Left lobe of liver (tissue), 2 donors: Measurements from ENCODE around the gene DOCK11. TPM values are rescaled to one million over a fixed set of nuclear protein-coding genes. Genes with fewer than 3 reads are reported as not detected.
"Not testable (repeated sequence)": the region's sequence is repeated elsewhere in the genome, so short reads cannot be mapped to it uniquely, and the experiment has no call there.

Source experiments
- ATAC-seq: fragments of 200-7000 bp; cut with Tn5 transposase; one replicate; pipeline ENCODE4 v1.9.1; 2020; ENCODE audit warnings: mild to moderate bottlenecking, moderate library complexity
- DNase-seq: peaks from one replicate; pipeline ENCODE4 v3.0.0-alpha.2; 2020; ENCODE audit warnings: low spot score
- total RNA-seq: library from RNA; stranded (reverse); gene quantifications from one replicate; pipeline ENCODE4 v1.2.1, GENCODE V29; 2021
- donor health status: DM: no; HTN: no; CAD: no; lungs with moderate emphysema.
- donor health status: DM: no; HTN: yes; CAD: no.

The DOCK11 gene
- total RNA-seq, 1 donor from 2014 or later = 2.1 TPM

DNA sequence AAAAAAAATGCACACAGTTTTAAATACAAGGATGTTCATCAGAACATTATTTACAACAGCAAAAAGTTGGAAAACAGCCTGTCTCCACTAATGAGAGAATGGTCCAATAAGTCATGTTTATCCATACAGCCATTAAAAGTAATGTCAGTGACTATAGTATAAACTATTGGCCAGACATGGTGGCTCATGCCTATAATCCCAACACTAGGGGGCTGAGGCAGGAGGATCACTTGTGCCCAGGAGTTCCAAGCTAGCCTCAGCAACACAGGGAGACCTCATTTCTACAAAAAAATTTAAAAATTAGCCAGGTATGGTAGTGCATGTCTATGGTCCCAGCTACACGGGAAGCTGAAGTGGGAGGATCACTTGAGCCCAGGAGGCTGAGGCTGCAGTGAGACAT is 183.7 kb downstream of the DOCK11 start:
- no peak for DNase-seq
- no peak for ATAC-seq

DNA sequence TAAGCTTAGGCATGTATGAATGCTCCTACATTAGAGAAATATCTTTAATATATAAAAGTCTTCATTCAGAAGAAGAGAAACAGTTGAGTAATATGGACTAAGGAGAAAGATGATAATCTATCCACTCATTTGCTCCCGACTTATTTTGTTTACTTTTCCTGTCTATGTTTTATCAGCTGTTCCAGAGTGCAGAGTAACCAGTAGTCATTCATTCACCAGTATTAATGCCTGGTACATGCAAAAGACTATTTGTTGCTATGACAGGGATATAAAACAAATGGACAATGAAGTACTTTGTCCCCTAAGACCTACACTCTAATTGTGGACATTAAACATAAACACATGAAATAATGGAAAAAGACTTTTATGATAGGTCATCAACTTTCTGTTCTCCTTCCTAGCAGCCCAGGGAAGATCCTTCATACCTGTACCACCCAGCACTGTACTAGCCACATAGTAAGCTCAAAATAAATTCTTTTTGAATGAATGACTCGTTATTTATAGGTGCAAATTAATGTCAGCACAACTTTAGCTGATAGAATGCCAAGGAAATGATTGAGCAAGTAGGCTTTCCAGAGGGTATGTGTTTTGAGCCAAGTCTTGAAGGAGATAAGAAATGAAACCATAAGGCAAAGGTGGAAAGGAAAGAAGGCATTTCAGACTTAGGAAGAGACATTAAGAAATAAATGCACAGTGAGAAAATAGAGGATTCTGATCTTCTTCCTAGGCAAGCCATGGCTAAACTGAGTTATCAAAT is 186.8 kb downstream of the DOCK11 start:
- DNase-seq (no peak), ATAC-seq (peak; percentile 66)

DNA sequence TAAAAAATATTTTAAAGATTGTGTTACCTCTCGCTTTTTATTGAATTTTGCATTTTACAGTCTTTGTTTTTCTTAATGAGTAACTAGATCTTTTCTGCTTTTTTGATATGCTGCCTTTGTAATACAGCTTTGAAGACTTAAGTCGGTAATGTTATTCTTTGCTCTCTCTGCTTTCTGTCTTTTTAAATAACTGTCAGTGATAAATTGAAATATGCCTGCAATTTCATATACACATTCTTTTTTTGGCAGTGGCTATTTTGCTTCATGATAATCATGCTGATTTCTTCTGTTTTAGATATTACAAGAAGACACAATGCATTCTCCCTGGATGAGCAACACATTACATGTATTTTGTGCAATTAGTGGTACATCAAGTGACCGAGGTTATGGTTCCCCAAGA is 189.8 kb downstream of the DOCK11 start:
- DNase-seq (no peak), ATAC-seq (no peak)

DNA sequence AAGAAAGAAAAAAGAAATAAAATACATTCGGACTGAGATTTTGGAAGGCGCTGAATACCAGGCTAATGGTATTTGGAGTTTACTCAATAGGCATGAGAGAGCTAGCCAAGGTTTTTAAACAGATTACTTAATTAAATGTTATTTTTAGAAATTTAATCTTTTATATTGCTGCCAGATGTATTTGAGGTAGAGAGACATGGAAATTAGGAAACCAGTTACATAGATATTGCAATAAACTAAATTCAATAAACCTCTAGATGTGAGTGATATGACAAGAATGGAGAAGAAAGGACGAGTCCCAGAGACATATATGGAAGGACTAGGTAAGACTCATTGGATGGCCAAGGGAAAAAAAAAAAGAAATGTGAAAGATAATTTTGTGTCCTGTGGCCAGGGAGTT is 193.3 kb downstream of the DOCK11 start:
- ATAC-seq = no peak
- no peak for DNase-seq

DNA sequence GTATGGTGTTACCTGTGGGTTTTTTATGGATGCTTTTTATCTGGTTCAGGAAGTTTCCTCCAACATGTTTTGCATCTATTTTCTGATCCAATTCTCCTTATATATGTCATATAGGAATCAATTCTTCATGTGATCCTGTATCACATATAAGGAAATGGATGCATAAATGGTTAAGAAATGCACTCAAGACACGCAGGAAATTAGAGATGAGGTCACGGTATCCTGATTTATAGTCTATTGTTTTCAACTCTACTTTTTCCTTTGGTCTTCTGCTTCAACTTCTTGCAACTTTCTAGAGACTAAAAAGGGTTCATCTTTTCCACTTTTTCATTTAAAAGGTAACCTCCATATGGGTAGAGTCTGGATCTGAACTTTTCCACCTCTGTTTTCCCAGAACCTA is 198.2 kb downstream of the DOCK11 start:
- no peak for DNase-seq
- ATAC-seq = no peak

DNA sequence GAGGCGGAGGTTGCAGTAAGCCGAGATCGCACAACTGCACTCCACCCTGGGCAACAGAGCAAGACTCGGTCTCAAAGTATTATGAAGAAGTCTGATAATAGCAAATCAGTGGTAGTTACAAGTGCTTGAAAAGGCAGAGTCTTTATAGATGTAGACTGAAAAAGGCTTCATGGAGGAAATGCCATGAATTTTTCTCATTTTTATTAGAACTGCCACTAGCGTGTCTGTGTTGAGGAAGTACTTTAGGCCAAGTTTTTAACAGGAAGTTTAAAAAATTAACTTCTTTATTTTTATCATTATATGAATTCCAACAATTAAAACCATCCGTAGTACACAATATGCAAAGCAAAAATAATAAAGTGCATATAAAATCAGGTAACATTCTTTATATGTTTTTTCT is 199.0 kb downstream of the DOCK11 start:
- ATAC-seq = no peak

DNA sequence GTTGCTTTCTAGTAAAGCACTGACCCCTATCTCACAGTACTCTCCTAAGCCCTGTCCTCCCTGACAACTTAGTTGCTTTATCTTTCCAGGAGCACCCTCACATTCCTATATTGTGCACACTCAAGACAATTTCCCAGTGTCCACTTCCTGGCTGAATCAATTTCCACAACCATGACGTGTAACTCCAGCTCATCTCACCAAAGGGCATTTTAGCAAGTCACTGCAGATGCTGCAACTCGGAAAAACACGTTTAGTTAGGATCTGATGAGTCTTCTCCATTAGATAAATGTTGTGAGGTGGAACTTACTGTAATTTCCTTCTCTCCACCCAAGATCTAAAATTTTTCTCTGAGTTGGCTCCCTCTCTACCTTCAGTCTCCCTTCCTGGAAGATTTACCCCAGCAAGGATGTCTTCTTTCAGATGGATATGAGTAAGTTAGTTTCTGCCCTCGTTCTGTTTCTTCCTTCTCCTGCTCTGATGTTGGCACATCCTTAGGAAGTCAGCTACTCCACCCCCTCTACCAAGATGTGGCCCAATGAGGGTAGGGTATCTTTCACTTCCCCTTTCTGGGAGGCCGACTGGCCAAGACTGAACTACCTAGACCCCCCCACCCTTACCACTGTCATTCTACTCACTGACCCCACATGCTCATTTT is 203.0 kb downstream of the DOCK11 start:
- ATAC-seq = no peak
- no peak for DNase-seq

More for the DNA sequence above, 199.0 kb downstream of the DOCK11 start:
- no peak for DNase-seq

DNA sequence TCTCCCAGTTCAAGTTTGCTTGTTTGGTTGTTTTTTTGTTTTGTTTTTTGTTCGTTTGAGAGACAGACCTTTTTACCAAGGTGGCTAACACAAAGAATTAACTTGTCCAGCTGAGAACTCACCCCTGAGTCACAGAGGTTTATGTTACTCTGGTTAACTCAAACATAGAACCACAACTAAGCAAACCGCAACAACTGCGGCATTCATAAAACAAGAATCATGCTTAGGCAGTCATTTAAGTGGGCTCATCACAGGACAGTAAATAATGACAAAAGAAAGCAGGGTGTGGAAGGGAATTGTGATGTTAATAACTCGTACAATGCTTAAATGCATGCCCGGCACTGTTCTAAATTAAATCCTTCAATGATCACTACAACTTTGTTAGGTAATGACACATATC is 207.1 kb downstream of the DOCK11 start:
- ATAC-seq (no peak), DNase-seq (no peak)

DNA sequence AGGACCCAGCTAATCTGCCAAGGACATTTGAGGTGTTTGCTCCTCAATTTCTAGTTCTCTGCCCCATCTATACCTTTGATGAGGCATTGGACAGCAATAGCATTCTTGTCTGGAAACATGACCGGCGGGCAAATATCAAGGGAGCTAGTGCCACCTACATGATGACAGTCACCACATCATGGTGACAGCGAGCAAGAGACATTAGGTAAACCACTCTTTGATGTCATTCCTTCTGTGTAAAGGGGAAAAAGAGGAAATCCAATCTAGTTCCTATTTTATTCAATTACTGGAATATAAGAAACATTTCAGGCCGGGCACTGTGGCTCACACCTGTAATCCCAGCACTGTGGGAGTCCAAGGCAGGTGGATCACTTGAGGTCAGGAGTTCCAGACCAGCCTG is 211.1 kb downstream of the DOCK11 start:
- no peak for DNase-seq
- no peak for ATAC-seq

DNA sequence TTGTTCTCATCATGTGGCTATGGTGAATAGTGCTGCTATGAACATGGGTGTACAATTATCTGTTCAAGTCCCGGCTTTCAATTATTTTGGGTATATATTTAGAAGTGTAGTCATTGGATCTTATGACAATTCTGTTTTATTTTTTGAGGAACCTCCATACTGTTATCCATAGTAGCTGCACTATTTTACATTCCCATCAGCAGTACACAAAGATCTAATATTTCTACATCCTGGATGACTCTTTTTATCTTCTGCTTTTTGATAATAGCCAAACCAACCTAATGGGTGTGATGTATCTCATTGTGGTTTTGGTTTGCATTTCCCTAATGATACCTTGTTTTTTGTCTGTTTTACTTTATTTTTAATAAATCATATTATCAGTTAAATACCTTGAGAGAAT is 218.9 kb downstream of the DOCK11 start:
- no peak for DNase-seq
- no peak for ATAC-seq

DNA sequence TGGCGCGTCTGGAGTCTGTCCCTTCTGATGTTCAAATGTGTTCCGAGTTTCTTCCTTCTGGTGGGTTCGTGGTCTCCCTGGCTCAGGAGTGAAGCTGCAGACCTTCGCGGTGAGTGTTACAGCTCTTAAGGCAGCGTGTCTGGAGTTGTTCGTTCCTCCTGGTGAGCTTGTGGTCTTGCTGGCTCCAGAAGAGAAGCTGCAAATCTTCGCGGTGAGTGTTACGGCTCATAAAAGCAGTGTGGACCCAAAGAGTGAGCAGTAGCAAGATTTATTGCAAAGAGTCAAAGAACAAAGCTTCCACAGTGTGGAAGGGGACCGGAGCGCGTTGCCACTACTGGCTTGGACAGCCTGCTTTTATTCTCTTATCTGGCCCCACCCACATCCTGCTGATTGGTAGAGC is 220.3 kb downstream of the DOCK11 start:
- DNase-seq, ATAC-seq: not testable (repeated sequence)

DNA sequence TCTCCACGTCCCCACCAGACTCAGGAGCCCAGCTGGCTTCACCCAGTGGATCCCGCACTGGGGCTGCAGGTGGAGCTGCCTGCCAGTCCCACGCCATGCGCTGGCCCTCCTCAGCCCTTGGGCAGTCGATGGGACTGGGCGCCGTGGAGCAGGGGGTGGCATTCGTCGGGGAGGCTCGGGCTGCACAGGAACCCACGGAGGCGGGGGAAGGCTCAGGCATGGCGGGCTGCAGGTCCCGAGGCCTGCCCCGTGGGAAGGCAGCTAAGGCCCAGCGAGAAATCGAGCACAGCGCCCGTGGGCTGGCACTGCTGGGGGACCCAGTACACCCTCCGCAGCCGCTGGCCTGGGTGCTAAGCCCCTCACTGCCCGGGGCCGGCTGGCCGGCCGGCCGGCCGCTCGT is 221.2 kb downstream of the DOCK11 start:
- not testable (repeated sequence) for DNase-seq, ATAC-seq

DNA sequence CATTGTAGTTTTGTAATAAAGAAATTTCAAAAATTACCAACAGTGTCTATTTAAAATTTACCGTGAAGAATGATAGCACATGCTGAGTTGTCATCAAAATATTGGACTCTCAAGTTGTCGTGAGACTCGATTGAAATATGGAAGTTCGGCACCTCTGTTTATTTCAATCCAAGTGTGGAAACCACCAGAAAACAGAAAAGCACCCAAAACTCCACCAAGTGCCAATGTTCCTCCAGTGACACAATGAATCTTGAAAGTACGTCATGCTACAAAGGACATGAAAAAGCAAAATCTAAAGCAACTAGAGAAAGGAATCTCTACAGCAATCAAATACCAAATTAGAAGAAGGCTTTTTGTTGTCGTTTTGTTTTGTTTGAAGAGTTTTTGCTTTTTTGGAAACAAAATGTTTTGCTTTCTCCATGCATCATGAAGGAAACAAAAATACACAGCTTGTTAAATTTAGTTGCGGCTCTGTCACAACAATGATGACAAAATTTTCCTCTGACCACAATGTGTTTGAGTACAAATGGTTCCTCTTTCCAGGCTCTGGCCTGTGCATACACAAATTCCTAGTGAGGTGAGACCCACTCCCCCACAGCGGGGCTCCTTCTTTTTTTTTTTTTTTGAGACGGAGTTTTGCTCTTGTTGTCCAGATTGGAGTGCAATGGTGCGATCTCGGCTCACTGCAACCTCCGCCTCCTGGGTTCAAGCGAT is 222.2 kb downstream of the DOCK11 start:
- ATAC-seq (no peak), DNase-seq (no peak)

DNA sequence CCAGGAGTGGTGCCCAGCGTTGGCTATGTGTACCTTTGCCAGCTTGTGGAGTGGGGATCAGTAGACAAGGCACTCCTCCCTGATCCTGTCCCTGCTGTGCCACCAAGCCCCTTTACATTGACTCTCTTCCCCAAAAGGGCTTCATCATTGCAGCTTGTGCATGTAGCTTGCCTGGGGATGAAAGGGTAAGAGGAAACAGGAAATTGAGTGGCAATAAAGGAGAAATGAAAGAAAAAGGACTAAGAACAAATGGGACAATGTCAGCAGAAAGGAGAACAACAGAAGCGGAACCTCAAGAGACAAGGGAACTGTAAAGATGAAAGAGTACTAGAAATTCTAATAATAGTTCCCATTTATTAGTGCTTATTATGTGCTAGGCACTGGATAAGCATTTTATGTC is 223.1 kb downstream of the DOCK11 start:
- DNase-seq (no peak), ATAC-seq (no peak)

DNA sequence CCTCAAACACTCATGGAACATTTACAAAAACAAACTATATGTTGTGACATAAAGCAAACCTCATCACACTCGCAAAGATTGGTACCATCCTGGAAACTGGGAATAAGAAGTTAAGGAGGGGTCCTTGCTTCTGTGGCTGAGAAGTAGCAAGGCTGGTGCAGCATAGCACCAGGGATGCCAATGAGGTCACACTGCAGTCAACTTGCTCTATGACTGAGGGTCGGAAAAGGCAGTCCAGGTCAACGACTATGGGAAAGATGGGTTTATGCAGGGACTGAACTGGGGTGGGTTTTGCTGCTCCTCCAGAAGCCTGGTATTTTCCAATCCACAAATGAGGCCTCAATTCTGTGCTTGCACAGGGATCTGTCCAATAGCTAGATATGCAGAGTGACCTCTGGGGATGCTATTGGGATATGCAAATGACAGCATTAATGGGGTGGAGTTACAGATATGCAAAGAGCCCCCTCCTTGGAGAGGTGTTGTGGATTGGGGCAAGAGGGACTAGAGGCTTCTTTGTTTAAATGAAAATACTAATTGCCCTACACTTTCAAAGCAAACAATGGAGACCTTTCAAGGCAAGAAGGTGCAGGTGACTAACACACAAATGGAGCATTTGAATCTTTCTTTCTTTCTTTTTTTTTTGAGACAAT is 224.6 kb downstream of the DOCK11 start:
- no peak for ATAC-seq
- DNase-seq = no peak

DNA sequence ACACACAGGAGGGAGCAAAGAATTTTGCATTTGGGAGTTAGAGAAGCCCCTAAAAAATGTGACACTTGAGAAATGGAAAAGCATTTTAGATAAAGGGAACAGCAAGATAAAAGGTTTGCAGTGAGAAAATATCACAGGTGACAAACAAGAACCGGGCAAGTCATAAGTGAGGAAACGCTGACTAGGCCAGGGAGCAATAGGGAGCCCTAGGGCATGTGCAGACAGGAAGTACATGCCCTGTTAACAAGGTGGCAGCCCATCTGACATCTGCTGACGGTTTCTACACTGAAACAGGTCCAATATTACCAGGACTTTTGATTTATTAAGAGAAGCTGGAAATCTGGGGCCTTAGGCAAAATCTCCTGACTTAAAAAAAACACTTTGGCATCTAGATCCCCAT is 227.8 kb downstream of the DOCK11 start:
- DNase-seq (no peak), ATAC-seq (no peak)

DNA sequence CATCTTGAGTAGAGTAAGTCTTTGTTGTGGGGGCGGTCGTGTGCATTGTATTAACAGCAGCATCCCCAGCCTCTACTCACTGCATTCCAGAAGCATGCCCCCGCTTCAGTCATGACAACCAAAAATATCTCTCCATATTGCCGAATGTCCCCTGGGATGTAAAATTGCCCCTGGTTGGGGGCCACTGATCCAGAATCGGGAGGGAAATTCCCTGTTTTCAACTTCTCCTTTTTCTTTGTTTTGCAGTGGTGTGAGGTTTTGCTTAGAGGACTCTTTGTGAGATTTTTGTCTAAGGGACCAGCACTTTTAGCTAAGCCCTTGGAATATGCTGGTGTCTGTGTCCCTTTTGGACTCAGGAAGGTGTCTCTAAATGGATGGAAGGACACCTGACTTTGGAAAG is 228.8 kb downstream of the DOCK11 start:
- no peak for DNase-seq
- ATAC-seq = no peak

DNA sequence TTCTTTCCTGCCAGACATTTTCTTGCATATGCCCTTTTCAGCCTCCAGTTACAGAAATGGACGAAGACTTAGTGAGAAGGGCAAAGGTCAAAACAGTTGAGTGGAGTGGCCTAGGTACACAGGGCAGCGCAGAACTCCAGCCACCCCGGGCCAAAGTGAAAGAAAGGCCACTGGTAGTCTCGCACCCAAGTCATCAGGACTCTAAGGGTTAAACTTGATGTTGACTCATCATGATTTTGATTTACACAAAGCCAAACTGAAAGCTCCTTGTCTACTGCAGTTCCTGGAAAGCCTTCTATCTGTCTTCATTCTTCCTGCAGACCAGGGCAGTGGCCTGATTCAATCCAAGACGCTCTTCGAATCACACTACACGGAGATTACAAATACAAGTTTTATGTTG is 229.2 kb downstream of the DOCK11 start:
- ATAC-seq = no peak
- no peak for DNase-seq

DNA sequence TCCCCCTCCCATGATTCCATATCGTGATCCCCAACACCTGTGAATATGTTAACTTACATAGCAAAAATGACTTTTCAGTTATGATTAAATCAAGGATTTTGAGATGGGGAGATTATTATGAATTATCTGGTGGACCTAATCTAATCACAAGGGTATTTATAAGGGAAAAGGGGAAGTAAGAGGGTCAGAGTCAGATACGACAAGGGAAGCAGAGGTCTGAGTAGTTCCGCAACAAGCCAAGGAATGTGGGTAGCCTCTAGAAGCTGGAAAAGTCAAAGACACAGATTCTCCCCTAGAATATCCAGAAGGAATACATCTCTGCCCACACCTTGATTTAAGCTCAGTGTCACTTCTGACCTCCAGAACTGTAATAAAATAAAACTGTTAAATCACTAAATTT is 230.8 kb downstream of the DOCK11 start:
- ATAC-seq = no peak
- no peak for DNase-seq

DNA sequence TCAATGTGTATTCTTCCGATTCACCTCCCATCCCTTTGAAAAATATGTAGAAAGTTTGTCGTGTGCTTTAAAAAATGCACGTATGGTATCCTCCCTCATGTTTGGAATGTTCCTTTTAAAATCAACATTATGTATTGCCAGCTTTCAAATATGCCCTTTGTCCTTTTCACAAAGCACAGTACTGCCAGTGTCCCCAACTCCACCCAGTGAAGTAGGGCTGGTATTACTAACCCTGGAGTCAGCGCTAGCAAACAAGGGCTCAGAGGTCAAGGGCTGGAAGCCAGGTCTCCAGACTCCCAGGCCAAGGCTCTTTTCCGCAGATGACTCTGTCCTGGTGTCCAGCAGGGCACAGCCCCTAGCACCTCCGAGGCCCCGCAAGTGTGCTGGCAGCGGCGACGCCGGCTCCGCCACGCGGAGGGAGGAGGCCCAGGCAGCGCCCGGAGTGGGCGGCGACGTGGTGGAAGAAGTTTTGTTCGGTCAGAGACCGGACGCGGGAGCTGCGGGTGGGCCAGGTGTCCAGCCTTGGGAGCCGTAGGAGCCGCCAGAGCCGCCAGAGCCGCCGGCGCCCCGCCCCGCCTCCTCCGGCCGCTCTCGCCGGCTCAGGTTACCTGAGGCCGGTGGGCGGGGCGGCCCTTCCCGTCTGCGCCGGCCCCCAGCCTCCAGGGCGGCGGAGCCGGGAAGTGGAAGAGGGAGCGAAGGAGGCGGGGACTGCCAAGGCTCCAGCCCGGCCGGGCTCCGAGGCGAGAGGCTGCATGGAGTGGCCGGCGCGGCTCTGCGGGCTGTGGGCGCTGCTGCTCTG is 231.5 kb downstream of the DOCK11 start, which contains the start of gene IL13RA1:
IL13RA1 (plus strand) TSS at position 720 of the 799 bp plus-strand sequence; CDS start at position 753, 33 bp downstream.
- ATAC-seq (peak; percentile 84), DNase-seq (peak; percentile 90)
